GM06990 (cell line): ENCODE results near the gene KLHL25.

Experiments
- DNase-seq: peaks from one replicate; pipeline ENCODE4 v3.0.0-alpha.2; 2011; ENCODE audit not compliant: insufficient read length; ENCODE audit errors: extremely low read depth
- H3K27me3 ChIP-seq: replicated peaks from 2 replicates; pipeline ENCODE4 v1.6.0; 2011; ENCODE audit warnings: low read length; ENCODE audit not compliant: control insufficient read depth, insufficient read depth
- H3K36me3 ChIP-seq: 2 replicates; pipeline ENCODE4 v1.5.1; 2011; ENCODE audit warnings: low read length; ENCODE audit not compliant: control insufficient read depth, insufficient read depth
- H3K4me3 ChIP-seq: replicated peaks from 2 replicates; pipeline ENCODE4 v1.5.1; 2011; ENCODE audit warnings: low read depth, mild to moderate bottlenecking, control low read depth, low read length
- CTCF ChIP-seq: IDR thresholded peaks from 2 replicates; pipeline ENCODE4 v1.5.1; 2011; ENCODE audit warnings: low read length, control low read depth, mild to moderate bottlenecking, inconsistent platforms; ENCODE audit not compliant: insufficient read depth, poor library complexity, severe bottlenecking

Gene KLHL25

GRCh38 chr15:85730001-85730820 lies 64.5 kb downstream of the KLHL25 start:
- no peak overlapping the region for H3K4me3 ChIP-seq
- H3K27me3 ChIP-seq, result no peaks in the 10 kb centered on the region
- H3K36me3 ChIP-seq, result peaks cover 18% of the 10 kb centered on the region
- no peak for DNase-seq
- TF ChIP-seq CTCF, result peak; percentile 52

- no peak for DNase-seq
- Histone ChIP-seq H3K4me3 (no peak overlapping the region), H3K36me3 (peaks cover 22% of the 10 kb centered on the region), H3K27me3 (no peaks in the 10 kb centered on the region)
- no peak for TF ChIP-seq CTCF
These were observed 67.7 kb downstream of the KLHL25 start for GRCh38 chr15:85727068-85727467.

GRCh38 chr15:85726454-85726853 lies 68.3 kb downstream of the KLHL25 start:
- H3K4me3 ChIP-seq, result no peak overlapping the region

GRCh38 chr15:85725564-85725963 lies 69.2 kb downstream of the KLHL25 start:
- Histone ChIP-seq H3K27me3 (no peaks in the 10 kb centered on the region), H3K36me3 (peaks cover 24% of the 10 kb centered on the region), H3K4me3 (no peak overlapping the region)
- TF ChIP-seq CTCF, result no peak
- no peak for DNase-seq

More at GRCh38 chr15:85726454-85726853, 68.3 kb downstream of the KLHL25 start:
- Histone ChIP-seq H3K36me3 (peaks cover 22% of the 10 kb centered on the region), H3K27me3 (no peaks in the 10 kb centered on the region)
- TF ChIP-seq CTCF, result no peak
- DNase-seq, result no peak

GRCh38 chr15:85725019-85725418 lies 69.7 kb downstream of the KLHL25 start:
- TF ChIP-seq CTCF, result no peak
- peaks cover 26% of the 10 kb centered on the region for H3K36me3 ChIP-seq
- no peaks in the 10 kb centered on the region for H3K27me3 ChIP-seq
- no peak overlapping the region for H3K4me3 ChIP-seq
- DNase-seq, result no peak
